Embryonic facial prominence (tissue), 1 donor: Measurements from ENCODE around the gene FES.
"Not testable (repeated sequence)": the region's sequence is repeated elsewhere in the genome, so short reads cannot be mapped to it uniquely, and the experiment has no call there.

Experiments
- DNase-seq: peaks from one replicate; pipeline ENCODE4 v3.0.0-alpha.2; 2016; ENCODE audit errors: extremely low spot score

Gene FES

DNA sequence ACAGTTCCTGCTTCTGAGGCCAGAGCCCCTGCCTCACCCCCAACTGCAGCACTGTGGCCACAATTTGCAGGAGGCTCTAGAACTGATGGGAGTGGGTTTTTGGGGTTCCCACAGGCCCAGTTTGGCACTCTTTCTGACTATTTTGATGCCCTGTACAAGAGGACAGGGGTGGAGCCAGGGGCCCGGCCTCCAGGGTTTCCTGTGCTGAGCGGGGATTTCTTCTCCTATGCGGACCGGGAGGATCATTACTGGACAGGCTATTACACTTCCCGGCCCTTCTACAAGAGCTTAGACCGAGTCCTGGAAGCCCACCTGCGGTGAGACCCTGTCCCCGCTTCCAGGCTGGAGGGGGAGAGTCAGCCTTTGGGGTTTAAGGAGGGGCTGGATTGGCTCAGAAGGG is 25.7 kb downstream of the FES start:
- DNase-seq, result no peak

DNA sequence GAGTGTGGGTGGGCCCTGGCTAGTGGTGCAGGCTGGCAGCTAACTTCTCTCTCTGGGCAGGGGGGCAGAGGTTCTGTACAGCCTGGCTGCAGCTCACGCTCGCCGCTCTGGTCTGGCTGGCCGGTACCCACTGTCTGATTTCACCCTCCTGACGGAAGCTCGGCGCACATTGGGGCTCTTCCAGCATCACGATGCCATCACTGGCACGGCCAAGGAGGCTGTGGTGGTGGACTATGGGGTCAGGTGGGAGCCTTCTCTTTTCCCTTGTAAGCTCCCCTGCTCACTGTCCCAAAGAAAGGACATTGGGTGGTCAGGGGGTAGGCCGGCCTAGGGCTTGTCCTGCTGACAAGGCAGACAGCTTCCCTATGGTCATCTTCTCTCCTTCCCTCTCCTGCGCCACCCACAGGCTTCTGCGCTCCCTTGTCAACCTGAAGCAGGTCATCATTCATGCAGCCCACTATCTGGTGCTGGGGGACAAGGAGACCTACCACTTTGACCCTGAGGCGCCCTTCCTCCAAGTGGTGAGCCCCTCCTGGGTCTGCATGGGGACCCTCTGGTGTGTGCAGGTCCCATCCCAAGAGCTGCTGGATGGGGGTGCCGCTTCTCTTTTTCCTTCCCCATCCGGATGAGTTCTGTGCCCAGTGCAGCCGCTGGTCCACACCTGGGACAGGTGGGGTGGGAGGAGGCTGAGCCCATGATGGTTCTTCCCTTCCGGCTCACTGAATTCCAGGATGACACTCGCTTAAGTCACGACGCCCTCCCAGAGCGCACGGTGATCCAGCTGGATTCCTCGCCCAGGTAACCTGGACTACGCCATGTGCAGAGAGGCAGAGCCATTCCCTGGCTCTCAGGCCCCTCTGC is 26.4 kb downstream of the FES start:
- DNase-seq, result no peak

DNA sequence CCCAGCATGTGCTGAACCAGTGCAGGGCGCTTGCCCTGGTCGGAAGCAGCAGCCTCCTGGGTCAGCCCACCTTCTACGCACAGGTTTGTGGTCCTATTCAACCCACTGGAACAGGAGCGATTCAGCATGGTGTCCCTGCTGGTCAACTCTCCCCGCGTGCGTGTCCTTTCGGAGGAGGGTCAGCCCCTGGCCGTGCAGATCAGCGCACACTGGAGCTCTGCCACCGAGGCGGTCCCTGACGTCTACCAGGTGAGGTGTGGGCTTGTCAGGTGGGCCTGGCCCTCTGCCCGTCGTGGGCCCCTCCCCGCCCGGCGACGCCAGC is 27.0 kb downstream of the FES start:
- DNase-seq, result no peak

DNA sequence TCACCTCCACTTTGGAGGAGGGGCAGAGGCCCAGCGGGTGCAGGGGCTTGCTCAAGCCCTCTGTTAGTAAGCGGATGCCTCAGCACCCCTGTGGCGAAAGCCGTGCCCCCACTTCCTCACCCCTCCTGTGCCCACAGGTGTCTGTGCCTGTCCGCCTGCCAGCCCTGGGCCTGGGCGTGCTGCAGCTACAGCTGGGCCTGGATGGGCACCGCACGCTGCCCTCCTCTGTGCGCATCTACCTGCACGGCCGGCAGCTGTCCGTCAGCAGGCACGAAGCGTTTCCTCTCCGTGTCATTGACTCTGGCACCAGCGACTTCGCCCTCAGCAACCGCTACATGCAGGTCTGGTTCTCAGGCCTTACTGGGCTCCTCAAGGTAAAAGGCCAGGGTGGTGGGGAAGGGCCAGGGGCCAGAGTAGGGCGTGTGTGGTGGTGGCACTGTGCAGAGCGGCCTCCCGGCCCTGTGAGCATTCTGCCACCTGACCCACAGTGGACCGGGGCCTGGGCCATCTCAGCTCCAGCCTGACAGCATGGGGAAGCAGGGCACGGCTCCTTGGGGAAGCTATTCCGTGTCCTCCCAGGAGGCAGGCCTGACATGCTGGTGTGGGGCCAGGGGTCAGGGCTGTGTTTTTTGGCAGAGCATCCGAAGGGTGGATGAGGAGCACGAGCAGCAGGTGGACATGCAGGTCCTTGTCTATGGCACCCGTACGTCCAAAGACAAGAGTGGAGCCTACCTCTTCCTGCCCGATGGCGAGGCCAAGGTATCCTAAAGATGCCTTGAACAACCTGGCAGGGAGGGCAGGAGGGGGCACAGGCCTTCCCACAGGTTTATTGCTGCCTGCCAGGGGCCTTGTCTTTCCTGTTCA is 27.8 kb downstream of the FES start:
- no peak for DNase-seq

DNA sequence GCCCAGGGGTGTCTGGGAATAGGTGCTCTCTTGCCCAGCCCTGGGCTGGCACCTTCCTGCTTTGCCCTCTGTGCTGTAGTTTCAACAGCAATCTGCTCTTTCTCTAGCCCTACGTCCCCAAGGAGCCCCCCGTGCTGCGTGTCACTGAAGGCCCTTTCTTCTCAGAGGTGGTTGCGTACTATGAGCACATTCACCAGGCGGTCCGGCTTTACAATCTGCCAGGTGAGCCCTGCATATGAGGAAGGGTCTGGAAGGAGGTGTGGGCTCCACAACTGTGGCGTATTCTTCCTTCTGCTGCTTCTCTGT is 28.4 kb downstream of the FES start:
- DNase-seq, result no peak

DNA sequence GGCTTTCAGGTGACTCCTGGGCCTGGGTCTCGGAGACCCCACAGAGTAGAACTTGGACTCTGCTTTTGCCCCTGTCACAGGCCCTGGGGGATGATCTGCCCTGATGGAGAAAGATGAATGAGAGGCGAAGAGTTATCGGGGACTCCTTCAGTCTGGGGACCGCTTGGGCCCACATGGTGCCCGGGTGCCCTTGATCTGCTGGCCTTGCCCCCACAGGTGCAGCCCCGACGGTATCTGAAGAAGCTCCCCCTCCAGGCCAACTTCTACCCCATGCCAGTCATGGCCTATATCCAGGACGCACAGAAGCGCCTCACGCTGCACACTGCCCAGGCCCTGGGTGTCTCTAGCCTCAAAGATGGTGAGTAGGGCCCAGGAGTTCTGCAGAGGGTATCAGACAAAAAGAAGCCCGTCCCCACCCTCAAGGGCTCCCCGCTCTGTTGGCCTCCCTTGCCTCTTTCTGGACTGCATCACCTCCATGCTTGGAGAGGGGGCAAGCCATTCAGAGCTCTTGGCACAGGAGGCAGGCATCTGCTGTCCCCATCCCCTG is 29.2 kb downstream of the FES start:
- DNase-seq, result no peak

DNA sequence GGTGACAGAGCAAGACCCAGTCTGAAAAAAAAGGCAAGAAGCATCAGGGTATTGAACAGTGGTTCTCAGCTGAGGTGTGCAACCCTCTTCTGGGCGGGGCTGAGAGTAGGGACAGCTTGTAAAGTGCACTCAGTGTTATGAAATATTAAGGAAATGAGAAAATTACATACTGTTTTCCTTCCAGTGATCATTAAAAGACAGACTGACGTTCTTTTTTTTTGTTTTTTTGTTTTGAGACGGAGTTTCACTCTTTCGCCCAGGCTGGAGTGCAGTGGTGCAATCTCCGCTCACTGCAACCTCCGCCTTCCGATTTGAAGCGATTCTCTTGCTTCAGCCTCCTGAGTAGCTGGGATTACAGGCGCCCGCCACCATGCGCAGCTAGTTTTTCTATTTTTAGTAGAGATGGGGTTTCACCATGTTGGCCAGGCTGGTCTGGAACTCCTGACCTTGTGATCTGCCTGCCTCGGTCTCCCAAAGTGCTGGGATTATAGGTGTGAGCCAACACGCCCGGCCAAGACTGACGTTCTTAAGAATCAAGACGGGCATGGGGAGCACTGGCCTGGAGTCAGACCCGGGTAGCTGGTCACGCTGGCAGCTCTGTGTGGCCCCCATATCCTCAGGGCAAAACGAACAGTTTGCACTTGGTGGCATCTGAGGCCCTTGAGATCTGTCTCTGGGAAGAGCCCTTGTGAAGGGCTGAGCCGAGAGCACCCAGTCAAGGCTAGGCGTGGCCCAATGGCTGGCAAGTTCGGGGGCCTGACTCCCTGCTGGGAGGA is 30.2 kb downstream of the FES start:
- no peak for DNase-seq

DNA sequence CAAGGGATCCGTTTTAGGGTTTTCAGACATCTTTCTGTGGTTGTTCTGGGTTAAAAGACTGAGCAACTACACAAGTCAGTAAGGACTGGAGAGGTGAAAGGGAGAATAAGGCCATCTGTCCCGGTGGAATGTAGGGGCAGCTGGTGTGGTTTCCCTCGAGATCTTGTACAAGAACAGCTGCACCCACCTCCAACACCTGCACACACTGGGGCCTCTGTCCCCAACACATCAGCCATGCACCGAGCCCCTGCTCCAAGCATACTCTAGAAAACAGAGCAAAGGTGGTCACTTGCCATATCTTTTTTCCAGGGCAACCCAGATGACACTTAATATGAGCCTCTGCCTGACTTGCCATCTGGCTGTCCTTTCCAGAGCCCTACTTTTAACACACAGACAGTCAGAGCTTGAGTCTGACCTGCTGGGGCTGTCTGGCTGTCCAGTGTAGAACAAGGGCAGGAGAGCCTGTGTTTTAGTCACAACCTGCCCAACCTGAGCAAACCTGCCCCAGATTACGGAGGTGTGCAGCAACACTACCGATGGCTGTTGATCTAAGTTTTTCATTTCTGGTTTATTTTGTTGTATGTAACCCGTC is 31.0 kb downstream of the FES start:
- no peak for DNase-seq

DNA sequence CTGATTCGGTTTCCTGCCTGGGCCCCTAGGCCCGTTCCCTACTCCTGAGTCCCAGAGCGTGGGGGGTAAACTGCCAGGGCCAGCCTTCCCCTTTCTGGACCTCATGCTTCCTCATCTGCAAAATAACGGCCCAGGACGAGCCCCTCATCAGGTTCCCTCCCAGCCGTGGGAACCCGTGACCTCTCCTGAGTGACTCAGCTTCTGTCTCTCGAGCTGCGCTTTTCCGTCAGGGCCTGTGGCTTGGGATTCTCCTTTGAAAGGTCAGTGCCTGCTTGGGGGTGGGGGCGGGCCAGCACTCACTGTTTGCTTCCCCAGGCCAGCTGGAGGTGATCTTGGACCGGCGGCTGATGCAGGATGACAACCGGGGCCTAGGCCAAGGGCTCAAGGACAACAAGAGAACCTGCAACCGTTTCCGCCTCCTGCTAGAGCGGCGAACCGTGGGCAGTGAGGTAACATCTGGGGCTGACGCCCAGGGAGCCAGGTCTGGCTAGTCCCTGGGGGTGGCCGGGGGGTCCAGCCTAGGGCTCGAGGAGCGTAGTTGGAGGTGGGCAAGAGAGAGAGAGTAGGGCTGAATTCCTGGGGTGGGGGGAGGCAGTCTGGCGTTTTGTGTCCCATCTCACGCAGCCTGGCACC is 31.6 kb downstream of the FES start:
- no peak for DNase-seq

DNA sequence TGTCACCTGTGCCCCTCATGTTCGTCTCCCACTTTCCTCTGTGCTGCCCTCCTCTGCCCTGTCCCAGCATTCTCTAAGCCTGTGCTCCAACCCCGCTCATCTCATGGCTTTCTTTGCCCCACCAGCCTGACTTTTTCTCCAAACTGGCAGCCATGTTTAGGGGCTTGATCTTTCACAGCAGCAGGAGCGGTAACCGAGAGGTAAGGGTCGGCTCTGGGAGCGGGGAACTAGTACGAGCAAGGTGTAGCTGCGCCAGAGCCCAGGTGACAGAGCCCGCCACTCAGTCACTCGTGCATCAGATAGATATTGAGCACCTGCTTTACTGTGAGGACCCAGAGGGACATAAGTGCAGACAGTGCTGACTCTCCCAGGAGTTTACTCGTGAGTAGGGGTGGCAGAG is 32.2 kb downstream of the FES start:
- no peak for DNase-seq

DNA sequence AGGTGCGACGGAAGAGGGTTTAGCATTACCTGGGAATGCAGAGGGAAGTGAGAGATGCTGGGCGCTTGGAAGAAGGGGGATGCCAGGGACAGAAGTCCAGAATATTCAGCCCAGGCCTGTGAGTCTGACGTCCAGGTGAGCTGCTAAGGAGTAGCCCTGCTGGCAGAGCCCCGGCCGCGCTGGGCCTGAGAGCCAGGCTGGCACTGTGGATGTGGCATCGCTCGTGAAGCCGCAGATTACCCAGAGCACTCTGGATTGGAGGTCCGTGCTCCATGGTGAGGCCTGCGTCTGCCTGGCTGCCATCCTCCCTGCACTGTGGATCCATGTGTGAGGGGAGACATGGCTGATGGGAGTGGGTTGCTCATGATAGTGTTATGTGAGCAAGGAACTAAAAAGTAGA is 33.3 kb downstream of the FES start:
- DNase-seq, result no peak

DNA sequence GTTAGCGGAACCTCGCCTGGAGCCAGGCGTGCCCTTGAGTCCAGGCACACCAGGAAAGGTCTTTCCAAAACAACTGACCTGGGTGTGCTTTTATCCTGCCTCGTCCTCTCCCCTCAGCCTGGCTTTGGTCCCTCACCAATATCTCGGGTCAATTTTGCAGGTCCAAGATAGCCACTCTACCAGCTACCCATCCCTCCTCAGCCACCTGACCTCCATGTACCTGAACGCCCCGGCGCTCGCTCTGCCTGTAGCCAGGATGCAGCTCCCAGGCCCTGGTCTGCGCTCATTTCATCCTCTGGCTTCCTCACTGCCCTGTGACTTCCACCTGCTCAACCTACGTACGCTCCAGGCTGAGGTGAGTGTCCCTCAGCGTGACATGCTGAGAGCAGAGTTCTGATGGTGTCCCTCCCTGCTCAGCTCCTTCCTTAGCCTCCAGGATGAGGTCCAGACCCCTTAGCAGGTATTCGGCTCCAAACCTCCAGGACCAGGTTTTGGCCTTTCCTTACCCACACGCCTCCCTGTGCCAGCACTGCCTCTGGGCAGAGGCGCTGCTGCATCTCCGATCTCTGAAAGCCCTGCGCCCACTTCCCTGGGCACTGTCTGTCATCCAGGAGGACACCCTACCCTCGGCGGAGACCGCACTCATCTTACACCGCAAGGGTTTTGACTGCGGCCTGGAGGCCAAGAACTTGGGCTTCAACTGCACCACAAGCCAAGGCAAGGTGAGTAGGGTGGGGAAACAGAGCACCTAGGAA is 33.9 kb downstream of the FES start:
- no peak for DNase-seq

DNA sequence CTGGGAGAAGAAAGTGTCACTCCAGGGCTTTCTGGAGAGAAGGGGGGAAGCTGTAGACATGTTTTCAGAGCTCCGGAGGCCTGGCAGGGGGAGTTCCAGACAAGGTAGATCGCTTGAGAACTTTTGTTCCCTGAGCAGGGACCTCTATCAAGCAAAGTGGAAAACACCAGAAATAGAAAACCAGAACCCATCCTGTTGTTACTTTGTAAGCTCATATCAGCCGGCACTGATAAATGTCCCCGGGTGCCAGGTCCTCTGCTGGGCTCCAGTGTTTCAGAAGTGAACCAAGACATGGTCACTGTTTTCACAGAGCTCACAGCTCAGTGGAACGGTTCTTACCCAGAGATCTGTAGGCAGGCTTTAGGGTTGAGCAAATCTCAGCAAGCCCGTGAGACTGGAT is 34.5 kb downstream of the FES start:
- no peak for DNase-seq

DNA sequence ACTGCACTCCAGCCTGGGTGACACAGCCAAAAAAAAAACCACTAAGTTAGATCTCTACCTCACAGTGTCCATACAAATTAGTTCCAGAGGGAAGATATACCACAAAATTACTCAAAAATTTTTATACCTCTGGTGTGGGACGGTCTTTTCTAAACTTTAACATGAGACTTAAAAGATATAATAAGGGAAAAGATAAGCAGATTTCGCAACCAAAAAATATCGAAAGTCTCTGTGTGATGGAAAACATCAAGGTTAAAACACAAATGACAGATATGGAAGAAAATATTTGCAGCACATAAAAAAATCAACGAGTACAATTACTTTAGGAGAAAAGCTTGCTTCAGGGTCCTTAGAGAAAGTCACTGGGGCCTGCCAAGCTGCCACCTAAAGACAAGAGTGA is 37.6 kb downstream of the FES start:
- DNase-seq, result no peak

DNA sequence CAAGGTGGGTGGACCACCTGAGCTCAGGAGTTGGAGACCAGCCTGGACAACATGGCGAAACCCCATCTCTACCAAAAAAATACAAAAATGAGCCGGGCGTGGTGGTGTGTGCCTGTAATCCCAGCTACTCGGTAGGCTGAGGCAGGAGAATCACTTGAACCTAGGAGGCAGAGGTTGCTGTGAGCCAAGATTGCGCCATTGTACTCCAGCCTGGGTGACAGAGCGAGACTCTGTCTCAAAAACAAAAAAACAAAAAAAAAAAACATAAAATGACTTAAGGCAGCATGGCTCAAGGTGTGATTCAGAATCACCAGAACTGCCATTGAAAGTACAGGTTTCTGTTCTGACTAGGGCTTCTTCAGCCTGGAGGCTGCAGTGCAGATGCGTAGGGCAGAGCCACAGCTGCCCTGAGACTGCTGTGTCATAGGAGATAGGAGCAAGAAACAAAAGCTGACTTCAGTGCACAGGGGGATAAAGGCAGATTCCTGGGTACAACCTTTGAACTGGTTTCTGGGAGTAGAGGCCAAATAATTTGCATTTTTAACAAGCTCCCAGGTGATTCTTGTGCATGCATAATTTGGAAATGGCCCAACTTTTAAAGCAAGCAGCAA is 38.5 kb downstream of the FES start:
- DNase-seq, result not testable (repeated sequence)

DNA sequence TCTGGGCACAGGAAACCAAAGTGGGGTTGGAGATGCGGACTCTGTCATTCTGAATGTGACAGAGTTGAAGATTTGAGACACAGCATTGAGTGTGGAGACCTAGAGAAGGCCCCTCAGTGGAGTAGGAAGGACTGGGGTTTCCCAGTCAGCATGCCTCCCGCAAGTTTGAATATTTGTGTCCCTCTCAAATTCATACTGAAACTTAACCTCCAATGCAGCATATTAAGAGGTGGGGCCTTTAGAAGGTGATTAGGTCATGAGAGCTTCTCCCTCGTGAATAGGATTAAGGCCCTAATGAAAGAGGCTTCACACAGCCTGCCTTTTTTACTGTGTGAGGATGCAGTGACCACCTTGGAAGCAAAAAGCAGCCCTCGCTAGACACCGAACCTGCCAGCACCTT is 40.1 kb downstream of the FES start:
- DNase-seq, result no peak

DNA sequence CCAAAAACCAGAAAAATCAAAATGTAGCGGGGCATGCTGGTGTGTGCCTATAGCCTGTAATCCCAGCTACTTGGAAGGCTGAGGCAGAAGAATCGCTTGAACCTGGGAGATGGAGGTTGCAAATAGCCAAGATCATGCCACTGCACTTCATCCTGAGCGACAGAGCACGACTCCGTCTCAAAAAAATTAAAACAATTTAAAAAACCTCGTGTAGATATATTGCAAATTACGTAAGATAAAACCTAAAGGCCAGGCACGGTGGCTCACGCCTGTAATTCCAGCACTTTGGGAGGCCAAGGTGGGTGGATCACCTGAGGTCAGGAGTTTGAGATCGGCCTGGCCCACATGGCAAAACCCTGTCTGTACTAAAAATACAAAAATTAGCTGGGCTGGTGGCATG is 42.5 kb downstream of the FES start:
- DNase-seq, result not testable (repeated sequence)

DNA sequence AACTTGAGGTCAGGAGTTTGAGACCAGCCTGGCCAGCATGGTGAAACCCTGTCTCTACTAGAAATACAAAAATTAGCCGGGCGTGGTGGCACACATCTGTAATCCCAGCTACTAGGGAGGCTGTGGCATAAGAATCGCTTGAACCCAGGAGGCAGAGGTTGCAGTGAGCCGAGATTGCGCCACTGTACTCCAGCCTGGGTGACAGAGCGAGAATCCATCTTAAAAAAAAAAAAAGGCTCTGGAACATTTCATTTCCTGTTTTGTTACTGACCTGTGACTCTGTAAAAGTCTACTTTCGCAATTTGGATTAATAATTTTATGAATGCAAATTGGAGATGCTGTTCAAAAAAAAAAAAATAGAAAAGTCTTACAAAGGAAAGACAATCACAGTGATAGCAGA is 43.8 kb downstream of the FES start:
- not testable (repeated sequence) for DNase-seq

DNA sequence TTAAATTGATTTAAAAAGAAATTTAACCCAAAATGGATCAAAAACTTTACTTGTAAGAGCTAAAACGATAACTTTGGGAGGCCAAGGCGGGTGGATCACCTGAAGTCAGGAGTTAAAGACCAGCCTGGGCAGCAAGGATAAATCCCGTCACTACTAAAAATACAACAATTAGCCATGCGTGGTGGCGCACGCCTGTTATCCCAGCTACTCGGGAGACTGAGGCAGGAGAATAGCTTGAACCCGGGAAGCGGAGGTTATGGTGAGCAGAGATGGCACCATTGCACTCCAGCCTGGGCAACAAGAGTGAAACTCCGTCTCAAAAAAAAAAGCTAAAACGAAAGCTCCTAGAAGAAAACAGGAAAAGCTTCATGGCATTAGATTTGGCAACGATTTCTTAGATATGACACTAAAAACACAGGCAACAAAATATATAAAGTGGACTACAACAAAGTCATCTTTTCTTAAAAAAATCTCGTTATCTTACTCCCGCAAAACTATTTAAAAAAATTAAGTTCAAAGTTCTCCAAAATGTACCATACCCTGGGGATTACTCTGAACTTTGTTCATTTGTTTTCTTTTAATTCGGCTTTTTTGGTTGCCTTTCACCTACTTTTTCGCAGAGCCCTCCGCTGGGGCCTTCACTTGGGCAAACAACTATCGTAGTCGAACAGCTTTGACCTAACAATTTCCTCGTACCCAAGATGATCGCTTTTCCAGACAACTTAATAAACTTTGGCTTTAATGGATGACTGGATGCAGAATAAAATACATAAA is 45.1 kb downstream of the FES start:
- DNase-seq, result no peak
